ENCODE data around the gene PPFIBP1. TPM values are rescaled to one million over a fixed set of nuclear protein-coding genes. Genes with fewer than 3 reads are reported as not detected.

PPFIBP1 gene
- total and polyA plus RNA-seq, 2 of the 13 experiments (the other 11 are each of a cell fraction or from before 2014, with no cell fraction given): 16.2 to 21.8 TPM

DNA sequence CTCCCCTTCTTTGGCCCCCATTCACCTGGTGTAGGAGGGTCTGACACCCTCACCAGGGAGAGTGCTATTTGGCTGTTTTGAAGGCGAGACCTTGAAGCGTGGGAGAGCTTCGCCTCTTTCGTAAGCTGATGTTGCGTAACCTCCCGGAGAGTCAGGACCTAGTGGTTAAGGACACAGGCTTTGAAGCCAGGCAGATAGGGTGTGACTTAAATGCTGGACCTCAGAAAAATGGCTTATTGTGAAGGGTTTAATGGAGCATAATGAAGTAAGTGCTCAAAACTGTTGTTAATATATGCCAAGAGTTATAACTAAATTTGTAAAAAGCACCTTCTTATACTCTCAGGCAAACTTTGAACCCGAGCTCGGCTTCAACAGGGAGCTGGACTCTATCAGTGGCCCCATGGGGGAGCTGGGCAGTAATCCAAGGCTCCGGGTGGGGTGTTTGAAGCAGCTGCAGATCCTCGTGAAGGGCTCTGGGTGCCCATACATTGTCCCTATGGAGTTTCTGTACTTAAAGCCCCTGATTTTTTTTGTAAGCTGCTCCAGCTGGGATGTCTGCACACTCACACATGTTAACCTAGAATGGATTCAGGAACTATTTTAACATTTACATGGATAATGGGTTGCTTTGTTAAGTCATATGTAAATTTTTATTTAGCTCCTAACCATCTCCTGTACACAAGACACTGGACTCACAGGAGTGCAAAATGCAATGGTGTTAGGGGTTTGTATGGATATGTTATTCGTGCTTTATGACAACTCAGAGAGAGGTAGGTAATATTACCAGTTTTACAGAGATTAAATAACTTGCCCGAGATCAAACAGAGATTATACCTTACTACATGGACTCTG lies 26.0 kb downstream of the PPFIBP1 start (continued):
- TF ChIP-seq REL (CRISPR knock-in tag; conservative IDR thresholded peaks at IDR 0.05): no peak
- TF ChIP-seq TARDBP (CRISPR knock-in tag; IDR thresholded peaks at IDR 0.05): peak; percentile 98
- peak; percentile 45; the same call in 1 of the 2 replicates for TF ChIP-seq ZFX (CRISPR knock-in tag; IDR thresholded peaks at IDR 0.05; ENCODE audit: low read depth)
- TF ChIP-seq POLR2AphosphoS2 (IDR thresholded peaks at IDR 0.05; ENCODE audit: low read depth, low read length): no peak
- TF ChIP-seq, protein P1, sequence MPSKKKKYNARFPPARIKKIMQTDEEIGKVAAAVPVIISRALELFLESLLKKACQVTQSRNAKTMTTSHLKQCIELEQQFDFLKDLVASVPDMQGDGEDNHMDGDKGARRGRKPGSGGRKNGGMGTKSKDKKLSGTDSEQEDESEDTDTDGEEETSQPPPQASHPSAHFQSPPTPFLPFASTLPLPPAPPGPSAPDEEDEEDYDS (CRISPR knock-in tag; IDR thresholded peaks at IDR 0.05): peak; percentile 75
- 0 out of 2 replicates have a peak, but pooled peaks have one; percentile 29 for TF ChIP-seq ZNF709 (CRISPR knock-in tag; IDR thresholded peaks at IDR 0.05)
- TF ChIP-seq PAWR (CRISPR knock-in tag; IDR thresholded peaks at IDR 0.05; ENCODE audit: borderline replicate concordance): no peak
- TF ChIP-seq, protein P2, sequence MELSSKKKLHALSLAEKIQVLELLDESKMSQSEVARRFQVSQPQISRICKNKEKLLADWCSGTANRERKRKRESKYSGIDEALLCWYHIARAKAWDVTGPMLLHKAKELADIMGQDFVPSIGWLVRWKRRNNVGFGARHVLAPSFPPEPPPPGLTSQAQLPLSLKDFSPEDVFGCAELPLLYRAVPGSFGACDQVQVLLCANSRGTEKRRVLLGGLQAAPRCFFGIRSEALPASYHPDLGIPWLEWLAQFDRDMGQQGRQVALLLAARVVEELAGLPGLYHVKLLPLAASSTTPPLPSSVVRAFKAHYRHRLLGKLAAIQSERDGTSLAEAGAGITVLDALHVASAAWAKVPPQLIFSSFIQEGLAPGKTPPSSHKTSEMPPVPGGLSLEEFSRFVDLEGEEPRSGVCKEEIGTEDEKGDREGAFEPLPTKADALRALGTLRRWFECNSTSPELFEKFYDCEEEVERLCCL (CRISPR knock-in tag; IDR thresholded peaks at IDR 0.05; ENCODE audit: borderline replicate concordance): no peak
- 0 out of 2 replicates have a peak, but pooled peaks have one; percentile 25 for TF ChIP-seq ZNF775 (CRISPR knock-in tag; IDR thresholded peaks at IDR 0.05; ENCODE audit: borderline replicate concordance)
- peak; percentile 65; the same call in 1 of the 2 replicates for TF ChIP-seq ZSCAN25 (CRISPR knock-in tag; IDR thresholded peaks at IDR 0.05)
- TF ChIP-seq HNRNPLL (IDR thresholded peaks at IDR 0.05; ENCODE audit: low read depth, low read length, poor library complexity, severe bottlenecking): no peak
- 0 out of 2 replicates have a peak, but pooled peaks have one; percentile 64 for TF ChIP-seq MXD4 (CRISPR knock-in tag; IDR thresholded peaks at IDR 0.05)
- TF ChIP-seq ZNF879 (CRISPR knock-in tag; IDR thresholded peaks at IDR 0.05): no peak
- TF ChIP-seq, protein P3, sequence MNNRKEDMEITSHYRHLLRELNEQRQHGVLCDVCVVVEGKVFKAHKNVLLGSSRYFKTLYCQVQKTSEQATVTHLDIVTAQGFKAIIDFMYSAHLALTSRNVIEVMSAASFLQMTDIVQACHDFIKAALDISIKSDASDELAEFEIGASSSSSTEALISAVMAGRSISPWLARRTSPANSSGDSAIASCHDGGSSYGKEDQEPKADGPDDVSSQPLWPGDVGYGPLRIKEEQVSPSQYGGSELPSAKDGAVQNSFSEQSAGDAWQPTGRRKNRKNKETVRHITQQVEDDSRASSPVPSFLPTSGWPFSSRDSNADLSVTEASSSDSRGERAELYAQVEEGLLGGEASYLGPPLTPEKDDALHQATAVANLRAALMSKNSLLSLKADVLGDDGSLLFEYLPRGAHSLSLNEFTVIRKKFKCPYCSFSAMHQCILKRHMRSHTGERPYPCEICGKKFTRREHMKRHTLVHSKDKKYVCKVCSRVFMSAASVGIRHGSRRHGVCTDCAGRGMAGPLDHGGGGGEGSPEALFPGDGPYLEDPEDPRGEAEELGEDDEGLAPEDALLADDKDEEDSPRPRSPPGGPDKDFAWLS (CRISPR knock-in tag; IDR thresholded peaks at IDR 0.05; ENCODE audit: borderline replicate concordance): 0 out of 2 replicates have a peak, but pooled peaks have one; percentile 32
- TF ChIP-seq NCOA2 (CRISPR knock-in tag; IDR thresholded peaks at IDR 0.05): peak; percentile 94
- TF ChIP-seq MED8 (CRISPR knock-in tag; IDR thresholded peaks at IDR 0.05; ENCODE audit: insufficient replicate concordance): peak; percentile 55
- peak; percentile 66 for TF ChIP-seq ZNF264 (CRISPR knock-in tag; IDR thresholded peaks at IDR 0.05)
- TF ChIP-seq SRF (IDR thresholded peaks at IDR 0.05; ENCODE audit: low read depth, low read length): peak; percentile 58; the same call in 1 of the 2 replicates
- TF ChIP-seq JUND (CRISPR knock-in tag; IDR thresholded peaks at IDR 0.05): peak; percentile 70; the same call in 1 of the 2 replicates
- TF ChIP-seq ZNF333 (CRISPR knock-in tag; IDR thresholded peaks at IDR 0.05; ENCODE audit: borderline replicate concordance): no peak
- TF ChIP-seq KDM4B (CRISPR knock-in tag; IDR thresholded peaks at IDR 0.05): peak; percentile 95
- TF ChIP-seq, protein P4, sequence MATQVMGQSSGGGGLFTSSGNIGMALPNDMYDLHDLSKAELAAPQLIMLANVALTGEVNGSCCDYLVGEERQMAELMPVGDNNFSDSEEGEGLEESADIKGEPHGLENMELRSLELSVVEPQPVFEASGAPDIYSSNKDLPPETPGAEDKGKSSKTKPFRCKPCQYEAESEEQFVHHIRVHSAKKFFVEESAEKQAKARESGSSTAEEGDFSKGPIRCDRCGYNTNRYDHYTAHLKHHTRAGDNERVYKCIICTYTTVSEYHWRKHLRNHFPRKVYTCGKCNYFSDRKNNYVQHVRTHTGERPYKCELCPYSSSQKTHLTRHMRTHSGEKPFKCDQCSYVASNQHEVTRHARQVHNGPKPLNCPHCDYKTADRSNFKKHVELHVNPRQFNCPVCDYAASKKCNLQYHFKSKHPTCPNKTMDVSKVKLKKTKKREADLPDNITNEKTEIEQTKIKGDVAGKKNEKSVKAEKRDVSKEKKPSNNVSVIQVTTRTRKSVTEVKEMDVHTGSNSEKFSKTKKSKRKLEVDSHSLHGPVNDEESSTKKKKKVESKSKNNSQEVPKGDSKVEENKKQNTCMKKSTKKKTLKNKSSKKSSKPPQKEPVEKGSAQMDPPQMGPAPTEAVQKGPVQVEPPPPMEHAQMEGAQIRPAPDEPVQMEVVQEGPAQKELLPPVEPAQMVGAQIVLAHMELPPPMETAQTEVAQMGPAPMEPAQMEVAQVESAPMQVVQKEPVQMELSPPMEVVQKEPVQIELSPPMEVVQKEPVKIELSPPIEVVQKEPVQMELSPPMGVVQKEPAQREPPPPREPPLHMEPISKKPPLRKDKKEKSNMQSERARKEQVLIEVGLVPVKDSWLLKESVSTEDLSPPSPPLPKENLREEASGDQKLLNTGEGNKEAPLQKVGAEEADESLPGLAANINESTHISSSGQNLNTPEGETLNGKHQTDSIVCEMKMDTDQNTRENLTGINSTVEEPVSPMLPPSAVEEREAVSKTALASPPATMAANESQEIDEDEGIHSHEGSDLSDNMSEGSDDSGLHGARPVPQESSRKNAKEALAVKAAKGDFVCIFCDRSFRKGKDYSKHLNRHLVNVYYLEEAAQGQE (IDR thresholded peaks at IDR 0.05; ENCODE audit: borderline replicate concordance in 1 of 2, low read depth in 1 of 2, low read length in 2 of 2): peak in 1 of 2 experiments; percentile 62; a peak in 1 of 4 replicates
